DND-41 (cell line): ENCODE data around the gene GFOD1.

Experiments
- EZH2 ChIP-seq: IDR thresholded peaks from 3 replicates; pipeline ENCODE4 v1.6.1; 2012; ENCODE audit warnings: borderline replicate concordance, low read depth, mild to moderate bottlenecking, moderate library complexity, low read length, inconsistent platforms; ENCODE audit not compliant: severe bottlenecking
- TF ChIP-seq, protein P1 (sequence below): IDR thresholded peaks from 2 replicates; pipeline ENCODE4 v1.5.1; 2012; ENCODE audit warnings: borderline replicate concordance, low read length, moderate library complexity, mild to moderate bottlenecking; ENCODE audit not compliant: poor library complexity, severe bottlenecking; ENCODE audit errors: extremely low read depth

DNA sequence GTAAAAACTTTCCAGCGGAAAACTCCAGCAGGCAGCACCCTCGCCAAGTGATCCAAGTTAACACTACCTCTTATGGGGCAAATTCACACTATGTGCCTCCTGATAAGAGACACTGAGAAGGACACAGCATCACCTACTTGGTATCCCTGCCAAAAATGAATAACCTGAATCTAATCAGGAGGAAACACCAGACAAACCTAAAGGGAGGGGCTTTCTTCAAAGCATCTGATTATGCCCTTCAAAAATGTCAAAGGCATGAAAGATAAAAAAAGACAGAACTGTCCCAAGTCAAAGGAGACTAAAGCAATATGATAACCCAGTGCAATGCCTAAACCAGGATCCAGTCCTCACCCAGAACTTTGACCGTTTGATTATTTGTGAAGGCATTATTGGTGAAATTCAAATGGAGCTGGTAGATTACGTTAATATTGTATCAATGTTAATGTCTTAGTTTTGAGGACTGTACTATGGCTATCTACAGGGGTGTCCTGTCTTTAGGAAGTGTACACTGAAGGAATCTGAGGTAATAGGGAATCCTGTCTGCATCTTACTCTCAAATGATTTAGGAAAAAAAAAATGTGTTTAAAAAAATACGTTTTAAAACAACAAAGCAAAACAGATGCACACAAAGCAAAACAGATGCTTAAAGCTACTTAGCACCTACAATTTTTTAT, 167.4 kb downstream of the GFOD1 start:
- TF ChIP-seq EZH2: no peak
- TF ChIP-seq, protein P1, sequence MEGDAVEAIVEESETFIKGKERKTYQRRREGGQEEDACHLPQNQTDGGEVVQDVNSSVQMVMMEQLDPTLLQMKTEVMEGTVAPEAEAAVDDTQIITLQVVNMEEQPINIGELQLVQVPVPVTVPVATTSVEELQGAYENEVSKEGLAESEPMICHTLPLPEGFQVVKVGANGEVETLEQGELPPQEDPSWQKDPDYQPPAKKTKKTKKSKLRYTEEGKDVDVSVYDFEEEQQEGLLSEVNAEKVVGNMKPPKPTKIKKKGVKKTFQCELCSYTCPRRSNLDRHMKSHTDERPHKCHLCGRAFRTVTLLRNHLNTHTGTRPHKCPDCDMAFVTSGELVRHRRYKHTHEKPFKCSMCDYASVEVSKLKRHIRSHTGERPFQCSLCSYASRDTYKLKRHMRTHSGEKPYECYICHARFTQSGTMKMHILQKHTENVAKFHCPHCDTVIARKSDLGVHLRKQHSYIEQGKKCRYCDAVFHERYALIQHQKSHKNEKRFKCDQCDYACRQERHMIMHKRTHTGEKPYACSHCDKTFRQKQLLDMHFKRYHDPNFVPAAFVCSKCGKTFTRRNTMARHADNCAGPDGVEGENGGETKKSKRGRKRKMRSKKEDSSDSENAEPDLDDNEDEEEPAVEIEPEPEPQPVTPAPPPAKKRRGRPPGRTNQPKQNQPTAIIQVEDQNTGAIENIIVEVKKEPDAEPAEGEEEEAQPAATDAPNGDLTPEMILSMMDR: no peak
